IPS-18a (cell line): Measurements from ENCODE around the gene TOM1L2.

Experiments
- H3K27ac ChIP-seq: one replicate; pipeline ENCODE4 v1.5.1; 2013; ENCODE audit warnings: low read length
- H3K27me3 ChIP-seq: one replicate; pipeline ENCODE4 v1.6.1; 2013; ENCODE audit warnings: mild to moderate bottlenecking, low read length; ENCODE audit not compliant: control insufficient read depth, insufficient read depth
- H3K36me3 ChIP-seq: one replicate; pipeline ENCODE4 v1.6.1; 2013; ENCODE audit warnings: low read depth, low read length; ENCODE audit not compliant: control insufficient read depth
- H3K4me1 ChIP-seq: one replicate; pipeline ENCODE4 v1.6.1; 2013; ENCODE audit warnings: low read depth, low read length; ENCODE audit not compliant: control insufficient read depth
- H3K4me3 ChIP-seq: one replicate; pipeline ENCODE4 v1.5.1; 2013; ENCODE audit warnings: low read length
- H3K9ac ChIP-seq: one replicate; pipeline ENCODE4 v1.6.1; 2013; ENCODE audit warnings: mild to moderate bottlenecking, low read length, moderate library complexity
- H3K9me3 ChIP-seq: one replicate; pipeline ENCODE4 v1.6.1; 2013; ENCODE audit warnings: low read depth, low read length; ENCODE audit not compliant: control insufficient read depth

Gene TOM1L2

DNA sequence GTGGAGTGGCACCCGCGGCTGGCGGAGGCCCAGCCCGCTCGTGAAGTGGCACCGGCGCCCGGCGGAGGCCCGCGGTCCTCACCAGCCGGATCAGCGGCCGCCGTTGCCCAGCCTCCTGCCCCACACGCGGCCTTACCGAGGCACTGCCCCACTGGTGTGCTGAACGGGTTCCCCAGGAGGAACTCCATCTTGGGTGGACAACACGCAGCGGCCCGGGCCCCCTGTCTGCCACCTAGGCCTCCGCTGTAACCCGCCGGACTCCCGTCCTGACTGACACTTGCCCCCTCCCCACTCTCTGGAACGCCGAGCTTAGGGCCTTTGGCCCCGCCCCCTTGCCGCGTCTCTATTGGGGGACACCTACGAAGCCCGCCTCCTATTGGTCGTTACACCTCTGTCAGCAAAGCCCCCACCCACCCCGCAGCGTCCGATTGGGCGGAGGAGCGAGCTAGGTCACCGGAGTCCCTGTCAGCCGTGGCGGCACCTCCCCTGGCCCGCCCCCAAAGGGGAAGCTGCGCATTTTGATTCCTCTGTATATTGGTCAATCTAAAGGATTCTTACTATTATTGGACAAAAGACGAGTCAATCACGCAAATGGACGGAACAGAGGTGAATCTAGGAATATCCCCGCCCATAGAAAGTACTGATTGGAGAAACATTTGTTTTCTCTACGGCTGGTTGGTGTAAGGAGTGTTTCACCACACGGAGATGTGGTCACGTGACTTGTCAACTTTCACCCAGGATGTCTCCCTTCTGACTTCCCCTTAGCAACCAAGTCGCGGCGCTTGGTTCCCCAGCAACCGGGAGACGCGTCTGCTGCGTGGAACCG lies at the start of gene TOM1L2, which contains the start of gene DRC3:
TOM1L2 (minus strand) TSS at position 275 of the 826 bp plus-strand sequence; CDS start at position 188, 87 bp downstream.
DRC3 (plus strand) TSS at position 737 of the 826 bp plus-strand sequence. CDS start 4,737 bp downstream, outside the sequence.
- Histone ChIP-seq H3K4me1 (peaks cover 7% of the 10 kb centered on the region), H3K27me3 (peaks cover 6% of the 10 kb centered on the region), H3K9me3 (no peaks in the 10 kb centered on the region), H3K36me3 (no peaks in the 10 kb centered on the region), H3K4me3 (peak within 1 kb of the TSS; percentile 71), H3K27ac (no peak within 1 kb of the TSS), H3K9ac (peak within 1 kb of the TSS; percentile 30)

DNA sequence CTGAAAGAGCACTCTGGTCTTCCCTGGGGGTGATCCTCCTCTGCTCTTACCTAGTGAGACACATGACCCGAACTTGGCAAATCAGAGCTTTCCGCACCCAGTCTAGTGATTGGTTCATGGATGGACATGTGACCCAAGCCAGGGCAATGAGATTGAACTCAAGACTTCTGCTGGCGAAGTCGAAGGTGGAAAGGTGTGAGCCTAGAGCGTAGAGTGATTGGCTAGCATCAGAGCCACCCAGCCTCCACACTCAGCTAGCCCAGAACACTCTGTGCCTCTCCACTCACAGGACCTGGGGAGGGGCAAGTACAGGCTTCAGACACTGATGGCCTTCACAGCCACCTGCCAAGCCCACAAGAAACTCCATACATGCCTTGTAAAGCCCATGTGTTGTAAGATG lies 49.2 kb upstream of the TOM1L2 start:
- Histone ChIP-seq H3K9me3 (no peaks in the 10 kb centered on the region), H3K27me3 (no peaks in the 10 kb centered on the region), H3K4me1 (peaks cover 4% of the 10 kb centered on the region), H3K27ac (no peak overlapping the region), H3K36me3 (no peaks in the 10 kb centered on the region), H3K9ac (no peak overlapping the region), H3K4me3 (no peak overlapping the region)

DNA sequence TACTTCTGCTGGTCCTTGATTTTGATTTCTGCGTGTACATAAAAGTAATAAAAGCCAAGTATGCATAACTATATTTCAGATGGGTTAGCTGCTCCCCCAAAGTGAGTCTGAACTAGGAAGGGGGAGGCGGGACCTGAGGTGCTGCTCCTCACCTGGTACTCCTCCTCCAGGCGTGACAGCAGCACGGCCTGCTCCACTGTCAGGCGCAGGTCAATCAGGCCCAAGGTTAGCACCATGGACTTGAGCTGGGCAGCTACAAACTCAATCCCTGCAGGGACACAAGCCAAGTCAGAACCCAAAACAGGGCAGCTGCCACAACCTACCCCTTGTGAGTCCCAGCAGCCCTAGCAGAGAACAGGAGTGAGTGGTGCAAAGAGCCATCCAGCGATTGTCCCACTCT lies 48.8 kb upstream of the TOM1L2 start:
- Histone ChIP-seq H3K4me3 (no peak overlapping the region), H3K4me1 (peaks cover 4% of the 10 kb centered on the region), H3K27ac (no peak overlapping the region), H3K36me3 (no peaks in the 10 kb centered on the region), H3K9ac (no peak overlapping the region), H3K9me3 (no peaks in the 10 kb centered on the region), H3K27me3 (no peaks in the 10 kb centered on the region)

DNA sequence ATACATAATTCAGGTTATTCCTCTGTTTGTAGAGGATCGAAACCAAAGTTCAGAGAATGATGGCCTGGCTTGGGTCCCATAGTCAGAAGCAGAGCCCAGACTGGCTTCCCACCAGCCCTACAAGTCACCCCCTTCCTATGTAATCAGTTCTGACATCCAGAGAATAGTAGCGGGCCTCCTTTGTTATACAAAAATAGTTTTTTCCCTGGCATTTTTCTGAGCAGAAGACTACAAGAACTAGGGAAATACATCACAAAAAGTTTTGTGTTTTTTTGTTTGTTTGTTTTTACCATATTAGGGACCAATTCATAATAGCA lies 47.6 kb upstream of the TOM1L2 start:
- no peaks in the 10 kb centered on the region for H3K27me3 ChIP-seq
- no peaks in the 10 kb centered on the region for H3K36me3 ChIP-seq
- H3K9me3 ChIP-seq, result no peaks in the 10 kb centered on the region
- peaks cover 4% of the 10 kb centered on the region for H3K4me1 ChIP-seq
- no peak overlapping the region for H3K9ac ChIP-seq
- H3K4me3 ChIP-seq, result no peak overlapping the region
- H3K27ac ChIP-seq, result no peak overlapping the region

DNA sequence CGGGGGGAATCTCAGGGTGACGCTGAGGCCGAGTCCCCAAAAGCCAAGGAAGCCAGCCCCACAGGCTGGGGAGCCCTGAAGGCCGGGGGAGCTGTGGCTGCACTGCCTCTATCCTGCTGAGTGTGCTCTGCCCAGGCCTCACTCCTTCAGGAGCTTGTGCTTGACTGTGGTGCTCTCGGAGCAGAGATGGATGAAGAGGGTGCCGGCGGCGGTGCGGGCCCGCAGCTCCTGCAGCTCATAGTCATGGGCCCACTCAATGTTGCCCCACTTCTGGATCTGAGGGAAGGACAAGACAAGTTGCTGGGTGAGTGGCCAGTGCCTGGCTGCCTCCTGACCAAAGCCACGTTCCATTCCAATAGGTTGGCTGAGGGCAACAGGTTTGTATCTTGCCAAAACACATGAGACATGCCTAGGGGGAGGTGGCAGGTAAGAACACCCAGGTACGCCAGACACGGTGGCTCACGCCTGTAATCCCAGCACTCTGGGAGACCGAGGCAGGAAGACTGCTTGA lies 46.3 kb upstream of the TOM1L2 start:
- Histone ChIP-seq H3K27ac (no peak overlapping the region), H3K9ac (no peak overlapping the region), H3K9me3 (no peaks in the 10 kb centered on the region), H3K4me1 (peaks cover 4% of the 10 kb centered on the region), H3K36me3 (no peaks in the 10 kb centered on the region), H3K4me3 (no peak overlapping the region), H3K27me3 (no peaks in the 10 kb centered on the region)

DNA sequence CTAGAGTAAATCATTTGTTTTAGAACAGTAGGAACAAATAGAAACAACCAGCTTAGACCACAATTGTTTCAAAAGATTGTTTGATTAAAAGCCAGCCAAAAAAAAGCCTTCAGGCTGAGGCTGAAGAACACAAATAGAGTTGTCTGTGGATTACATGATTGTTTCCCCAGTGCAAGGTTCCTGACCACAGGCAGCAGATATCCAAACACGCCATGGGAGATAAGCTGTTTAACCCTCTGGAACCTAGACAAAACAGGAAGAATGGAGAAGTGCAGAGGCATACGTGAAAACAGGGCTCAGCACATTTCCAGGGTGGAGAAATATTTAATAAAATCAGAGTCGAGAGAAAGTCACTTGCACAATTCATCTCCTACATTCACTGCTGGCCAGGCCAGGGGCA lies 45.8 kb upstream of the TOM1L2 start:
- Histone ChIP-seq H3K4me1 (peaks cover 4% of the 10 kb centered on the region), H3K9ac (no peak overlapping the region), H3K36me3 (no peaks in the 10 kb centered on the region), H3K4me3 (no peak overlapping the region), H3K9me3 (no peaks in the 10 kb centered on the region), H3K27me3 (no peaks in the 10 kb centered on the region), H3K27ac (no peak overlapping the region)

DNA sequence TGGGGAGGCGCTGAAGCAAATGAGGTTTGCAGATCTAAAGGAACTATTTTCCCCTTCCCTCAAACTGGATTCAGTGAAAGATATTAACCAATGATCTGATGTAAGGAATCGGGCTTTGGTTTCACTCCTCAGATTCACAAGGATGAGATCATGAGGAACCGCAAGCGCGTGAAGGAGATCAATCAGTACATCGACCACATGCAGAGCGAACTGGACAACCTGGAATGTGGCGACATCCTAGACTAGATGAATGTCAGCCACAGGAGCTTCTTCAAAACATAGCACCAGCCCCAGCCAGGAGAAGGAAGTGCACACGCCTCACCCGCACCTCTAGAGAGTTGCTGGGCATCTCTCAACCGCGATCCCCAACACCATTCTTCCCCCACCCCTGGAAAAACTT lies 44.2 kb upstream of the TOM1L2 start:
- H3K9ac ChIP-seq, result no peak overlapping the region

DNA sequence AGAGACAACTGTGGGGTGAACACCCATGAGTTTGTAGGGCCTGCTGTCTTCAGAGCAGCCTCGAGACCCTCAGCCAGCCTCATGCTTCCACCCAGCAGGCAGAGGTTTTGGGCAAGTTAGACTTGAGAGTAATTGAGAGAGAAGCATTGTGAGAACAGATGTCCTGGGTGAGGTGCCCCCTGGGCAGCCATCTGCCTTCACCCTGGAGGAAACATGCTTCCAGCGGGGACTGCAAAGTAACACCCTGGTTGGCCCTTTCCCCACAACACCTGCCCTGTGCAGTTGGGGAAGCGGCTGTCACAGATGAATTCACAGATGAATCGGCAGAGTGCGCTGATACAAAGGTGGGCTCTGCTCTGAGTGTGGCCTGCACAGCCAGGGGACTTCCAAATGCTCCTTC lies 43.4 kb upstream of the TOM1L2 start:
- Histone ChIP-seq H3K27ac (no peak overlapping the region), H3K9ac (no peak overlapping the region), H3K27me3 (no peaks in the 10 kb centered on the region), H3K36me3 (no peaks in the 10 kb centered on the region), H3K4me3 (no peak overlapping the region), H3K4me1 (peaks cover 4% of the 10 kb centered on the region), H3K9me3 (no peaks in the 10 kb centered on the region)

More for the DNA sequence above, 44.2 kb upstream of the TOM1L2 start:
- Histone ChIP-seq H3K4me3 (no peak overlapping the region), H3K36me3 (no peaks in the 10 kb centered on the region), H3K9me3 (no peaks in the 10 kb centered on the region), H3K27me3 (no peaks in the 10 kb centered on the region), H3K27ac (no peak overlapping the region), H3K4me1 (peaks cover 4% of the 10 kb centered on the region)

DNA sequence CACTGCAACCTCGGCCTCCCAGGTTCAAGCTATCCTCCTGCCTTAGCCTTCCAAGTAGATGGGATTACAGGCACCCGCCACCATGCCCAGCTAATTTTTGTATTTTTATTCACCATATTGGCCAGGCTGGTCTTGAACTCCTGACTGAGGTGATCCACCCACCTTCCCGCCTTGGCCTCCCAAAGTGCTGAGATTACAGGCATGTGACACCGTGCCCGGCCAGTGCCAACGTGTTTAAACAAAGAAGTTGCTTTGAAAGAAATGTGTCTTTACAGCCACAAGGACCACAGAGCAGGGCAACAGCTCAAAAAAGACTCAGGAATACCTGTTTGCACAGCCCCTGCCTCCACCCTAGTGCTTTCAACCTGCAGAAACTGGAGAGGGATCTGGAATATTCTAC lies 41.8 kb upstream of the TOM1L2 start:
- no peaks in the 10 kb centered on the region for H3K4me1 ChIP-seq
- no peak overlapping the region for H3K27ac ChIP-seq
- H3K9ac ChIP-seq, result no peak overlapping the region
- H3K36me3 ChIP-seq, result no peaks in the 10 kb centered on the region
- H3K27me3 ChIP-seq, result no peaks in the 10 kb centered on the region
- no peaks in the 10 kb centered on the region for H3K9me3 ChIP-seq
- no peak overlapping the region for H3K4me3 ChIP-seq

DNA sequence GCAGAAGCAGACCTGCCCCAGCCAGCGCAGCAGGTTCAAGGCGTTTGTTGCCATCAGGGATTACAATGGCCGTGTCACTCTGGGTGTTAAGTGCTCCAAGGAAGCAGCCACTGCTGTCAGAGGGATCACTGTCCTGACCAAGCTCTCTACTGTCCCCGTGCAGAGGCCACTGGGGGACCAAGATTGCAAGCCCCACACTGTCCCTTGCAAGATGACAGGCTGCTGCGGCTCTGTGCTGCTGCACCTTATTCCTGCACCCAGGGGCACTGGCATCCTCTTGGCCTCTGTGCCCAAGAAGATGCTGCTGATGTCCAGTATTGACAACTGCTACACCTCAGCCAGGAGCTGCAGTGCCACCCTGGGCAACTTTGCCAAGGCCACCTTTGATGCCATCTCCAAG lies 39.1 kb upstream of the TOM1L2 start:
- no peaks in the 10 kb centered on the region for H3K9me3 ChIP-seq
- H3K4me3 ChIP-seq, result no peak overlapping the region
- no peak overlapping the region for H3K27ac ChIP-seq
- H3K4me1 ChIP-seq, result no peaks in the 10 kb centered on the region
- no peaks in the 10 kb centered on the region for H3K36me3 ChIP-seq
- no peaks in the 10 kb centered on the region for H3K27me3 ChIP-seq
- H3K9ac ChIP-seq, result no peak overlapping the region

DNA sequence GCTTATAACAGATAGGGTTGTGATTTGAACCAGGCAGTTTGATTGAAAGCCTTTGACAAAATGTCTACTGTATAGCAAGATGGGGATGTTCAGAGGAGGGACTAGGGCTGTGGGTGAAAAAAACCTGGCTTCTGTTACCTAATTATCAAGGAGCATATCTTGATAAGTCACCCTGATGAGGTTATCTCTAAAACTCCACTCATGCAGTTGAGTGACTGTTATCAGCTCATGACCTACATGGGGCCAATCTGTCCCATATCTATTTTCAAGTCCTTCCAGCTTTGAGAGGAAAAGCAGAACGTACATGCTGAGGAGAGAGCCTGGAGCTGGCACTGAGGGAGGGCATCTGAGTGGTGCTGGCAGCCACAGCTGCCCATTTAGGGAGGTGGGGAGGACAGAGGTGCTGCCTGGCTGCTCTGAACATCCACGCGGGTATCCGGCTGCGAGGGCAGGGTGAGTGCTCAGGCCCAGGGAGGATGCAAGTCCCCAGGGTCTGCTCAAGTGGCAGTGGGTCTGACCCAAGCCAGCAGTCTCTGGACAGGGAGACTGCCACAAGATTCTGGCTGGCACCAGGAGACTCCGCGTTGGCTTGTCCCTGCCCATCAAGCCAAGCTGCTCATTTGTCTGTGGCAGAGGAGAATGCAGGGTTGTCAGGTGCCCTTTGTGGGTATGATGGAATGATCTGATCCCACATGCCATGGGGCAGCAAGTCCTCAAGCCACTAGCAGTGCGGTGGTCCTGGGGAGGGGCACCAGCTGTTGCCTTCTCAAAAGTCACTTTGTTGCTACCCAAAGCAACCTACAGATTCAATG lies 37.6 kb upstream of the TOM1L2 start:
- no peak overlapping the region for H3K9ac ChIP-seq
- no peaks in the 10 kb centered on the region for H3K36me3 ChIP-seq
- H3K9me3 ChIP-seq, result no peaks in the 10 kb centered on the region
- H3K27me3 ChIP-seq, result no peaks in the 10 kb centered on the region
- no peak overlapping the region for H3K27ac ChIP-seq
- H3K4me3 ChIP-seq, result no peak overlapping the region
- no peaks in the 10 kb centered on the region for H3K4me1 ChIP-seq
